Karpas-422 (cell line): ENCODE measurements around the gene KRT73. TPM values are rescaled to one million over a fixed set of nuclear protein-coding genes. Genes with fewer than 3 reads are reported as not detected.

Experiments used
- DNase-seq: peaks from one replicate; pipeline ENCODE4 v3.0.0-alpha.2; 2015
- H2AFZ ChIP-seq: fragments of 200-600 bp; sonication (generic); 2 replicates; pipeline ENCODE4 v1.6.1; 2014; ENCODE audit warnings: antibody characterized with exemption, low read length, mixed read lengths
- H3K27ac ChIP-seq: fragments of 200-600 bp; sonication (generic); 2 replicates; pipeline ENCODE4 v1.5.1; 2014; ENCODE audit warnings: mild to moderate bottlenecking, low read length, moderate library complexity
- H3K27me3 ChIP-seq: fragments of 200-600 bp; sonication (generic); 2 replicates; pipeline ENCODE4 v1.6.1; 2014; ENCODE audit warnings: low read length, mixed read lengths
- H3K36me3 ChIP-seq: fragments of 200-600 bp; sonication (generic); 2 replicates; pipeline ENCODE4 v1.6.1; 2014; ENCODE audit warnings: low read length, mixed read lengths; ENCODE audit not compliant: insufficient read depth
- H3K4me1 ChIP-seq: fragments of 200-600 bp; sonication (generic); 2 replicates; pipeline ENCODE4 v1.6.1; 2014; ENCODE audit warnings: mild to moderate bottlenecking, low read length, mixed read lengths
- H3K4me2 ChIP-seq: fragments of 200-600 bp; sonication (generic); 2 replicates; pipeline ENCODE4 v1.6.1; 2014; ENCODE audit warnings: low read length, low read depth, mild to moderate bottlenecking; ENCODE audit not compliant: poor library complexity, severe bottlenecking
- H3K4me3 ChIP-seq: fragments of 200-600 bp; sonication (generic); 2 replicates; pipeline ENCODE4 v1.5.1; 2014; ENCODE audit warnings: mild to moderate bottlenecking, antibody characterized with exemption, low read length, mixed read lengths
- H3K79me2 ChIP-seq: fragments of 200-600 bp; sonication (generic); 2 replicates; pipeline ENCODE4 v1.6.1; 2014; ENCODE audit warnings: mild to moderate bottlenecking, low read length, mixed read lengths
- H3K9ac ChIP-seq: fragments of 200-600 bp; sonication (generic); 2 replicates; pipeline ENCODE4 v1.6.0; 2014; ENCODE audit warnings: low read length
- H3K9me2 ChIP-seq: fragments of 200-600 bp; sonication (generic), shearing (Covaris generic); replicated peaks from 2 replicates; pipeline ENCODE4 v1.6.0; 2014; ENCODE audit warnings: mild to moderate bottlenecking, low read length, moderate library complexity; ENCODE audit not compliant: insufficient read depth
- H3K9me3 ChIP-seq: fragments of 300-700, 200-600 bp; sonication (generic); 2 replicates; pipeline ENCODE4 v1.6.1; 2014; ENCODE audit warnings: low read length, mixed read lengths
- H4K20me1 ChIP-seq: fragments of 200-600 bp; sonication (generic); 2 replicates; pipeline ENCODE4 v1.6.1; 2014; ENCODE audit warnings: mild to moderate bottlenecking, antibody characterized with exemption, low read length, low read depth; ENCODE audit not compliant: insufficient read depth
- total RNA-seq: library from RNA; depleted of rRNA; stranded (reverse); fragments of >200 nt; shearing (Covaris generic); gene quantifications from 2 replicates; pipeline ENCODE4 v1.2.3, GENCODE V29; 2014; ENCODE audit warnings: low replicate concordance

Gene KRT73
- total RNA-seq, 1 experiment from 2014 or later = not detected

- Histone ChIP-seq H3K9me3 (no peaks in the 10 kb centered on the region), H3K9me2 (no peaks in the 10 kb centered on the region), H3K4me3 (no peak overlapping the region), H3K79me2 (no peaks in the 10 kb centered on the region), H3K27ac (no peak overlapping the region), H3K9ac (no peak overlapping the region), H3K4me1 (no peaks in the 10 kb centered on the region), H3K36me3 (no peaks in the 10 kb centered on the region), H3K27me3 (no peaks in the 10 kb centered on the region; the same call in 1 of the 2 replicates), H2AFZ (no peak overlapping the region), H4K20me1 (no peaks in the 10 kb centered on the region; the same call in 1 of the 2 replicates), H3K4me2 (no peak overlapping the region)
- no peak for DNase-seq
Measured at GRCh38 chr12:52632656-52633055, 14.3 kb upstream of the KRT73 start.

- no peaks in the 10 kb centered on the region for H3K9me3 ChIP-seq
- no peaks in the 10 kb centered on the region for H3K79me2 ChIP-seq
- no peak for DNase-seq
- no peaks in the 10 kb centered on the region for H3K4me1 ChIP-seq
- H2AFZ ChIP-seq = no peak overlapping the region
- H3K4me3 ChIP-seq = no peak overlapping the region
- no peak overlapping the region for H3K4me2 ChIP-seq
- H3K9me2 ChIP-seq = no peaks in the 10 kb centered on the region
- H3K9ac ChIP-seq = no peak overlapping the region
- no peaks in the 10 kb centered on the region; the same call in 1 of the 2 replicates for H4K20me1 ChIP-seq
- H3K36me3 ChIP-seq = no peaks in the 10 kb centered on the region
- no peaks in the 10 kb centered on the region; the same call in 1 of the 2 replicates for H3K27me3 ChIP-seq
- H3K27ac ChIP-seq = no peak overlapping the region
Measured at GRCh38 chr12:52631676-52632459, 13.5 kb upstream of the KRT73 start.

- no peak for DNase-seq
- Histone ChIP-seq H3K4me2 (no peak overlapping the region), H3K36me3 (no peaks in the 10 kb centered on the region), H4K20me1 (no peaks in the 10 kb centered on the region; the same call in 1 of the 2 replicates), H3K9me3 (no peaks in the 10 kb centered on the region), H3K4me3 (no peak overlapping the region), H3K27me3 (no peaks in the 10 kb centered on the region; the same call in 1 of the 2 replicates), H3K9ac (no peak overlapping the region), H3K79me2 (no peaks in the 10 kb centered on the region), H3K4me1 (no peaks in the 10 kb centered on the region), H3K27ac (no peak overlapping the region), H3K9me2 (no peaks in the 10 kb centered on the region), H2AFZ (no peak overlapping the region)
Measured at GRCh38 chr12:52631264-52631663, 12.9 kb upstream of the KRT73 start.

- no peaks in the 10 kb centered on the region for H3K79me2 ChIP-seq
- no peaks in the 10 kb centered on the region for H3K36me3 ChIP-seq
- H3K9me3 ChIP-seq = no peaks in the 10 kb centered on the region
- H3K4me2 ChIP-seq = no peak overlapping the region
- H3K4me1 ChIP-seq = no peaks in the 10 kb centered on the region
- no peaks in the 10 kb centered on the region; the same call in 1 of the 2 replicates for H4K20me1 ChIP-seq
- no peak overlapping the region for H3K9ac ChIP-seq
- no peaks in the 10 kb centered on the region; the same call in 1 of the 2 replicates for H3K27me3 ChIP-seq
- no peaks in the 10 kb centered on the region for H3K9me2 ChIP-seq
- H3K27ac ChIP-seq = no peak overlapping the region
- DNase-seq = no peak
- no peak overlapping the region for H3K4me3 ChIP-seq
- no peak overlapping the region for H2AFZ ChIP-seq
Measured at GRCh38 chr12:52630599-52631200, 12.3 kb upstream of the KRT73 start.

- Histone ChIP-seq H3K4me3 (no peak overlapping the region), H3K4me1 (no peaks in the 10 kb centered on the region), H3K36me3 (no peaks in the 10 kb centered on the region), H3K4me2 (no peak overlapping the region), H3K9me3 (no peaks in the 10 kb centered on the region), H4K20me1 (no peaks in the 10 kb centered on the region; the same call in 1 of the 2 replicates), H3K9ac (no peak overlapping the region), H3K27me3 (no peaks in the 10 kb centered on the region; the same call in 1 of the 2 replicates), H3K79me2 (no peaks in the 10 kb centered on the region), H3K27ac (no peak overlapping the region), H2AFZ (no peak overlapping the region), H3K9me2 (no peaks in the 10 kb centered on the region)
- no peak for DNase-seq
Measured at GRCh38 chr12:52630008-52630500, 11.7 kb upstream of the KRT73 start.

- no peak overlapping the region for H3K9ac ChIP-seq
- no peak overlapping the region for H3K4me3 ChIP-seq
- no peaks in the 10 kb centered on the region for H3K4me1 ChIP-seq
- no peak overlapping the region for H3K27ac ChIP-seq
- no peak for DNase-seq
- no peaks in the 10 kb centered on the region; the same call in 1 of the 2 replicates for H4K20me1 ChIP-seq
- no peaks in the 10 kb centered on the region for H3K79me2 ChIP-seq
- H2AFZ ChIP-seq = no peak overlapping the region
- H3K9me3 ChIP-seq = no peaks in the 10 kb centered on the region
- H3K27me3 ChIP-seq = no peaks in the 10 kb centered on the region; the same call in 1 of the 2 replicates
- H3K4me2 ChIP-seq = no peak overlapping the region
- no peaks in the 10 kb centered on the region for H3K9me2 ChIP-seq
- H3K36me3 ChIP-seq = no peaks in the 10 kb centered on the region
Measured at GRCh38 chr12:52629281-52630007, 11.1 kb upstream of the KRT73 start.

- H4K20me1 ChIP-seq = no peaks in the 10 kb centered on the region; the same call in 1 of the 2 replicates
- no peaks in the 10 kb centered on the region for H3K36me3 ChIP-seq
- no peaks in the 10 kb centered on the region for H3K4me1 ChIP-seq
- no peaks in the 10 kb centered on the region for H3K9me2 ChIP-seq
- no peaks in the 10 kb centered on the region for H3K9me3 ChIP-seq
- DNase-seq = no peak
- no peaks in the 10 kb centered on the region for H3K79me2 ChIP-seq
- H3K27ac ChIP-seq = no peak overlapping the region
- H2AFZ ChIP-seq = no peak overlapping the region
- no peaks in the 10 kb centered on the region for H3K27me3 ChIP-seq
- no peak overlapping the region for H3K4me2 ChIP-seq
- no peak overlapping the region for H3K4me3 ChIP-seq
- no peak overlapping the region for H3K9ac ChIP-seq
Measured at GRCh38 chr12:52628841-52629240, 10.5 kb upstream of the KRT73 start.

- Histone ChIP-seq H3K4me3 (no peak overlapping the region), H4K20me1 (no peaks in the 10 kb centered on the region; the same call in 1 of the 2 replicates), H3K9me3 (no peaks in the 10 kb centered on the region), H3K79me2 (no peaks in the 10 kb centered on the region), H3K36me3 (no peaks in the 10 kb centered on the region), H3K9me2 (no peaks in the 10 kb centered on the region), H3K27me3 (0 out of 2 replicates have a peak, but pooled peaks cover under 1% of the 10 kb centered on the region), H2AFZ (no peak overlapping the region), H3K27ac (no peak overlapping the region), H3K9ac (no peak overlapping the region), H3K4me2 (no peak overlapping the region), H3K4me1 (no peaks in the 10 kb centered on the region)
- DNase-seq = no peak
Measured at GRCh38 chr12:52628111-52628507, 9.8 kb upstream of the KRT73 start.
